Measurements from ENCODE around the gene IFNE.
A peak's percentile ranks its signal among the peaks of the same experiment; 100 is the strongest.
"Not testable (repeated sequence)": the region's sequence is repeated elsewhere in the genome, so short reads cannot be mapped to it uniquely, and the experiment has no call there.

The IFNE gene

DNA sequence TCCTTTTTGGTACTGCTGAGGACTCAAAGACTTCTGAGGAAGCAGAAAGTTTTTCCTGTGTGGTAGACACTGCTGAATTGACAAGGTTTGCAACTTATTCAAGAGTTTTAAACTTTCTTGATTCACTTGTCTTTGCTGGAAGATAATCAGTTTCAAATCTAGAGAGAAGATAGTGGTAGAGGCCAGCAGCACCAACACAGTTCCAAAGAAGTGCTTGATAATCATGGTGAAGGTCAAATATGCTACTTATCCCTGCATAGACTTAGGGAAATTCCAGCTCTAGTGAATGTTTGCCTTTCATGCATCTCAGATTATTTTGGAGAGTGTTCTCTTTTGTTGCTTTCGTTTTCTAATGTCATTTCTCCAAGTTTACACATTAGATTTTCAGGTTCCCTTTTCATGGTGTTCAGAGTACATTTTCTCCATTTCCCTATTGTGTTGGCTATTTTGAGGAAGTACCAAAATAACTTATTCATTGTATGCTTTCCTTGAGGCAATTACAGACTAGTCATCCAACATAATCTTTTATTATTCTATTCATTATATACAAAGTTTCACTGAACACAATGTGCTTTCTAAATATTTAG is 550 bp downstream of the IFNE start:
- DNase-seq, result no peak

DNA sequence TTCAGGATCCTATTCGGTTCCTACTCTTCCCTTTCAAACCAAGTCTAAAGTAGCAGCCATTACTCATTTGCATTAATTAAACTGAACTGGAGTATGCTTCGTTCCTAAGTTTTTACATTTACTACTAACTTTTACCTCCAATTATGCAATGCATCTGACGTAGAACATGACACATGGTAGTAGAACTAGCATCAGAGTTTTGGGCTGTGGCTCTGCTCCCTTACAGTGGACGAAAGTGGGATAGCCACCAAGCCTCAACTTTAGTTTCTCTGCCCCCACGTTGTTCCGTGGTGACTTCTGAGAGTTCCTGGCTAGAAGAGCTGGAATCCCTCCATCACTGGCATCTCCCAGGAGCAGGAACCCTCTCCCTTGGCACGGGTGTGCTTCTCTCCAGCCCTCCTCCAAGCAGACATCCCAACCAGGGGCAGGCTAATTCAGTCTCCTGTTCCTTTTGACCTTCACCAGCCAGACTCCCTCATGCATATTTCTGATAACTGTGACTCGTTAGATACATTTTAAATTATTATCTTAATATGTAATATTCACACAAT is 2.9 kb downstream of the IFNE start:
- no peak for DNase-seq

GRCh38 chr9:21477466-21477865 is 4.6 kb downstream of the IFNE start:
- no peak for DNase-seq

DNA sequence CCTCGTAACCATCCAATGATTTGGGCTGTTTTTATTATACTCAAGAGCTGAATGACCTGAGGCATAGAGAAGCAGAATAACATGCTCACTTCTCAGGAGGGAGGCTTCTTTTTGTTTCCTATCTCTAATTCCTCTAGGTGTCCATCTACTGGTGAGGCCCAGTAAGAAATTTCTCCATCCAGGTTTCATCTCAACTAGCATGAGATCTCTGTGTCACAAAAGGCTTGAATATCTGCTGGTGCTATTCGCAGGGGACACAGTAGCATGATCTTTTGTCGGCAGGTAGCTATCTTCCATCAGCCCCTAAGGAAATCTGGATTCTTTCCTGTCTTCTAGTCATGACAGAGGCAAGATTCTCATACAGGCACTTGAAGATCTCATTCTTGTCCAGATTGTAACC is 8.9 kb downstream of the IFNE start:
- DNase-seq, result no peak

GRCh38 chr9:21470126-21470525 is 12.0 kb downstream of the IFNE start:
- DNase-seq, result no peak

GRCh38 chr9:21465859-21466518 is 16.1 kb downstream of the IFNE start:
- peak; percentile 43 for DNase-seq

DNA sequence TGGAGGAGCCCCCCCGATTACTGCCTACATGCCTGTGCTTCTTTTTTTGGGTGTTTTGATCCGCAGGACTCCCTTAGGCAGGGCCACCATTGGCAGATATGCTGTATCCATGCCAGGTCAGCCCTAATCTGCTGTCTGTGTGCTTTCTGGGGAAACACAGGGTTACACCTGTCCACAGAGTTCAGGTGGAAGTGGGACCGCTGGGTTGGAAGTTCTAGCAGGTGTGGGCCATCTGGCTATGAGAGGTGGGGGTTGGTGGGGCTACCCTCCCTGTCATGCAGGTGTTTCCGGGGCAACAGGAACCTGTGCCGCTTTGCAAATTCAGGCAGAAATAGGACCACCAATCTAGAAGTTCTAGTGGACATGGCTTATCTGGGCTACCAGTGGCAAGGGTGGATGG is 17.0 kb downstream of the IFNE start:
- no peak for DNase-seq

GRCh38 chr9:21461377-21461776 is 20.7 kb downstream of the IFNE start:
- DNase-seq, result no peak

GRCh38 chr9:21455320-21455719 is 26.8 kb downstream of the IFNE start:
- no peak for DNase-seq

GRCh38 chr9:21454149-21454548 is 28.0 kb downstream of the IFNE start:
- no peak for DNase-seq

GRCh38 chr9:21452681-21453080 is 29.4 kb downstream of the IFNE start:
- no peak for DNase-seq

DNA sequence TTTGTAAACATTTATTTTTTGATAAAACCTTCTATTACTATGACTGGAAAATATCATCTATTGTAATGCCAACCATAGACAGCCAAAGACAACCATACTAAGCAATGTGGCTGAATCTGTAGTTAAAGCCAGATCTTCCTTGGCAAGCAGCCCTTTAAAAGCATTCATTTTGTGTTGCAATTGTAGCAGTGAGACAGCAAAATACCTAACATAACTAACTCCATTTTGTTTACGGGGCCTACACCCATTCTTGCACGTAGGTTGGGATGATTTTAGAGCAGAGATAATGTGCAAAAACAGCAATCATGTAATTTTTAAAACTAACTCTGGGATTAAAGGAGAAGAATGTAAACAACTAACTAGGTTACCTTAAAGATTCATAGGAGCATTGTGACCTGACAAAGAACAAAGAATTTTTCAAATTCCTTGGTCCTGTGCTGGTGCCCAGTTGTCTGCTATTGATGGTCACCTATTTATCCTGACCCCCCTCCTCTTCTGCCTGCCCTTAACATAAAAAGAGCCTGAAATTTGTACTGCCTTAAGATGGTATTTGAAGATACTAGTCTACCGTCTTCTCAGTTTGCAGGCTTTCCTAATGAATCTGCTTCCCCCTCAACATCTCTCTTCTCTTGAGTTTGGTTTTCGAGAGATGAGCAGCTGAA is 31.2 kb downstream of the IFNE start:
- DNase-seq, result no peak

DNA sequence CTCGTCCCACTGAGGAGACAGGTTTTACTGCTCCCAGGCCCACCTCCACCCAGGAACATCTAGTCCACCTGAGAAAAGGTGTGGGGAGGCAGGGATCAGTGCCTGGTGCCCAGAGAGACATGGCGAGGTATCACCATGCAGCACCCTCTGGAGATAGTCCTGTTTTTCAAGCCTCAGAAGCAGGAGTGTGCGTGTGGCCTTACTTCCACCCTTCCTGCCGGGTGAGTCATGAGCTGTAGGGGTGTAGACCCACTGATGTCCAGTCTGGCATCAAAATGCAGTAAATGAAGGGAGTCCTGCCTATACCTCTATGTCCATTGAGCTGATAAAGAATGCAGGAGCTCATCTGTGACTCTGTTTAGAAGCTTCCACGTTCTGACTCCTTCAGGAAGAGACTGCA is 32.8 kb downstream of the IFNE start:
- DNase-seq, result not testable (repeated sequence)

DNA sequence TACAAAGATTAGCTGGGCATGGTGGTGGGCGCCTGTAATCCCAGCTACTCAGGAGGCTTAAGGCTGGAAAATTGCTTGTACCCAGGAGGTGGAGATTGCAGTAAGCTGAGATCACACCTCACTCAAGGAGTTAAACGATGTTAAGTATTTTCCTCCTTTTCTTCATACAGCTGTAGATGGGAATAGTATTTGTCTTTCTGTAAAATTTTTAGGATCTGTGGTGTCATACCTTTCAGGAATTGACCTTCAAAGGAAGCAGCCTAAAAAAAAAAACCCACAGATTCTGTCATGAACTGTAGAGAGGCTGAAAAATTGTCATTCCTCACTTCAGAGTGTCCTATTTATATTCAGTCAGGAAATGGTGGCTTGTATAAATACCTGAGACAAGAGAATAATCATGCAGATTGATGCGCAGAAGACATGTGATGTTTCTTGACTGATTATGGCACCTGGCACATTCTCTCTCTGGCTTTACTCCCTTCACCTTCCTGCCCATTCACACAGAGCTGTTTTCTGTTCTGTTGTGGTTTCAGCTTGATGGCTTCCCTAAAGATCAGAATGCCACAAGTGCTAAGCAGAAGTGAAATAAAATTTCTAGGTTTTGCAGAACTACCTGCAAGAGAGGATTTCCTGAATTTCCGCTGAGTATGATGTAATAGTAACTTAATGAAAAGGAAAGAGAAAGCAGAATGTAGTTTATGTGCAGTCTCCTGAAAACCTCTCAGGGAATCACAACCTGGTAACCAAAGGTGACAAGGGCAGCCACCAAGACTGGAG is 38.1 kb downstream of the IFNE start:
- DNase-seq, result no peak

GRCh38 chr9:21440139-21440538 is 42.0 kb downstream of the IFNE start, which contains the start of gene IFNA1:
Gene IFNA1, plus strand, starts transcription at chr9:21440439. Its CDS starts 69 bp downstream, at chr9:21440508.
- DNase-seq, result no peak

DNA sequence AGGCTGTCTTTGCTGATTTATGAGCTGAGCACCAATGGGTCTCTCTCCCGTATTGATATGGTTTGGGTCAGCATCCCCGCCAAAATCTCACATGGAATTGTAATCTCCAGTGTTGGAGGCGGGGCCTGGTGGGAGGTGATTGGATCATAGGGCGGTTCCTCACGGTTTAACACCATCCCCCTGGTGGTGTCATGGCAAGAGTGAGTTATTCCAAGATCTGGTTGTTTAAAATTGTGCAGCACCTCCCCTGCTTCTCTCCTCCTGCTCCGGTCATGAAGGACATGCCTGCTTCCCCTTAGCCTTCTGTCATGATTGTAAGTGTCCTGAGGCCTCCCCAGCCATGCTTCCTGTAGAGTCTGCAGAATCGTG is 47.1 kb downstream of the IFNE start:
- not testable (repeated sequence) for DNase-seq

GRCh38 chr9:21434202-21435014 is 47.7 kb downstream of the IFNE start:
- peak; percentile 45 for DNase-seq

DNA sequence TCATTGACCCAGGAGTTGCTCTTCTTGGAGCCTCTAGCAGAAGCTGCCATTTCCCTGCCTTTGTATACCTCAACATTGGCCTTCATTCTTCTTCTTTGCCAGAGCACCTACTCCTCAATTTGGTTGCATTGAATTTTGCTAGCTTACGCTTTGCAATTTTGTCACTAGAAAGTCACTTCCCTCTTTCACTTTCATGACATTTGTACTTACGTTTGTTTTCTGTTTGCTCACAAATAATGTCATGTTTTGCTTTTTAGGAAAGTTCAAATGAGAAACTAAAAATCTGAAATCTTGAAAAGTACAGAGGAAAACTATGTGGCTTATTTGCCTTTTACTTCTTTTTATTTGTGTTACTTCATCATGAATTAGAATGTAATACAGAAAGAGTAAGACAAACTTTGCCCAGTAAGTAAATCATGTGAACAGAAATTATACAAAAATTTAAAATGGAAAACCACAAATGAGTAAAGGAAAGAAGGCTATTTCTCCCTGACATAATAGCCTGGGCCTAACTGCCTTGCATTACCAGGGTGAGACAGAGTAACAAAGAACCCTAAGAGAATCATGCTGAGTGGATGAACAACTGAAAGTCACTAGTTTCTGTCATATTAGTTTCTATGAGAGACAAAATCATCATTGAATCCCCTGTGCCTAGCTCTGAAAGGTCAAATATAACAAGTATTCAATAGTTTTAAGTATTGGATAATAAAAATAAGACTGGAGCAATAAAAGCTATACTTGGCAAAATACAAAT is 49.3 kb downstream of the IFNE start:
- no peak for DNase-seq

Data from amniotic stem cell (primary cell).